B cell (primary cell): ENCODE results near the gene CAMK1D. TPM values are rescaled to one million over a fixed set of nuclear protein-coding genes. Genes with fewer than 3 reads are reported as not detected.

ENCODE experiments used
- ATAC-seq: fragments of 200-7000 bp; cut with Tn5 transposase; one replicate; pipeline ENCODE4 v1.10.0; 2021; ENCODE audit warnings: low read depth, mild to moderate bottlenecking, moderate number of reproducible peaks, moderate library complexity
- CTCF ChIA-PET: fragments of 350-600 bp; sonication (Branson Sonifier 250); formaldehyde crosslinking; loops from one replicate; lab custom pipeline; 2021; ENCODE audit warnings: antibody characterized with exemption, inconsistent platforms; lab: Charles Lee
- POLR2A ChIA-PET: fragments of 350-600 bp; sonication (Branson Sonifier 250); formaldehyde crosslinking; loops from one replicate; lab custom pipeline; 2021; ENCODE audit warnings: antibody characterized with exemption; lab: Charles Lee
- DNase-seq: peaks from one replicate; pipeline ENCODE4 v3.0.0; 2013
- H2AFZ ChIP-seq: 2 replicates; pipeline ENCODE4 v1.6.1; 2012; ENCODE audit warnings: mild to moderate bottlenecking, low read depth, low read length; ENCODE audit not compliant: insufficient read depth, poor library complexity, severe bottlenecking
- H3K27ac ChIP-seq, 2 donors: 1 replicate in 1 of 2; 2 replicates in 1 of 2; pipeline ENCODE4 v1.5.1; 2012 to 2013; ENCODE audit warnings: low read length in 2 of 2, mild to moderate bottlenecking in 2 of 2, moderate library complexity in 1 of 2
- H3K27me3 ChIP-seq, 4 experiments: fragments of 200-600 bp in 1 of 4; sonication (generic) in 1 of 4; replicated peaks in 1 of 4; 1 replicate in 2 of 4; 2 replicates in 2 of 4; pipeline versions ENCODE4 v1.6.1 to v1.7.0; 2013 to 2016; ENCODE audit warnings: low read length in 3 of 4, mild to moderate bottlenecking in 2 of 4, mixed read lengths in 1 of 4, moderate library complexity in 1 of 4; ENCODE audit not compliant: insufficient read depth in 4 of 4, control insufficient read depth in 3 of 4; ENCODE audit errors: control extremely low read depth in 1 of 4
- H3K36me3 ChIP-seq, 2 experiments: replicated peaks in 1 of 2; 1 replicate in 1 of 2; 2 replicates in 1 of 2; pipeline versions ENCODE4 v1.6.1 to v1.7.1; 2013; ENCODE audit warnings: low read length in 1 of 2; ENCODE audit not compliant: insufficient read depth in 2 of 2, control insufficient read depth in 1 of 2; ENCODE audit errors: control extremely low read depth in 1 of 2, extremely low read depth in 1 of 2
- H3K4me1 ChIP-seq, 2 donors: fragments of 200-600 bp in 1 of 2; sonication (generic) in 1 of 2; 1 replicate in 1 of 2; 2 replicates in 1 of 2; pipeline versions ENCODE4 v1.5.1 to v1.6.1; 2013 to 2017; ENCODE audit warnings: low read length in 2 of 2; ENCODE audit not compliant: control insufficient read depth in 2 of 2, insufficient read depth in 2 of 2
- H3K4me2 ChIP-seq: replicated peaks from 2 replicates; pipeline ENCODE3; 2012; ENCODE audit warnings: mild to moderate bottlenecking, low read depth, low read length; ENCODE audit not compliant: poor library complexity, severe bottlenecking
- H3K4me3 ChIP-seq, 5 experiments: fragments of 200-600 bp in 1 of 5; sonication (generic) in 1 of 5; 1 replicate in 3 of 5; 2 replicates in 2 of 5; pipeline versions ENCODE4 v1.5.1 to v1.7.0; 2011 to 2016; ENCODE audit warnings: low read length in 4 of 5, mild to moderate bottlenecking in 4 of 5, low read depth in 2 of 5, control low read depth in 1 of 5, moderate library complexity in 1 of 5; ENCODE audit not compliant: insufficient read depth in 1 of 5; ENCODE audit errors: control extremely low read depth in 1 of 5, extremely low read depth in 1 of 5
- H3K79me2 ChIP-seq: fragments of 200-600 bp; sonication (generic); one replicate; pipeline ENCODE4 v1.6.0; 2016; ENCODE audit warnings: low read length; ENCODE audit not compliant: control insufficient read depth, insufficient read depth
- H3K9ac ChIP-seq: fragments of 200-600 bp; sonication (generic); 2 replicates; pipeline ENCODE4 v1.6.1; 2017; ENCODE audit warnings: mild to moderate bottlenecking, low read length, moderate library complexity
- H3K9me3 ChIP-seq, 3 donors: one replicate each; pipeline versions ENCODE4 v1.6.1 to v1.7.1; 2013; ENCODE audit warnings: low read length in 2 of 3; ENCODE audit not compliant: control insufficient read depth in 2 of 3, insufficient read depth in 1 of 3; ENCODE audit errors: control extremely low read depth in 1 of 3
- H4K20me1 ChIP-seq: 2 replicates; pipeline ENCODE4 v1.6.0; 2012; ENCODE audit warnings: mild to moderate bottlenecking, low read length; ENCODE audit not compliant: insufficient read depth, control insufficient read depth, poor library complexity, severe bottlenecking
- H3K27ac Mint-ChIP-seq: one replicate; pipeline ENCODE4 v1.8.0; 2021; ENCODE audit warnings: mixed read lengths
- H3K27me3 Mint-ChIP-seq: one replicate; pipeline ENCODE4 v1.8.0; 2021; ENCODE audit warnings: mixed read lengths
- H3K4me1 Mint-ChIP-seq: one replicate; pipeline ENCODE4 v1.8.0; 2021; ENCODE audit warnings: mixed read lengths
- H3K4me3 Mint-ChIP-seq: one replicate; pipeline ENCODE4 v1.8.0; 2021; ENCODE audit warnings: mixed read lengths
- H3K9me3 Mint-ChIP-seq: one replicate; pipeline ENCODE4 v1.8.0; 2022; ENCODE audit warnings: mixed read lengths; ENCODE audit not compliant: insufficient read depth
- CTCF ChIP-seq: fragments of 200-600 bp; IDR thresholded peaks from one replicate; pipeline ENCODE4 v1.8.0; 2022; ENCODE audit warnings: antibody characterized with exemption, mild to moderate bottlenecking
- EZH2 ChIP-seq: IDR thresholded peaks from 2 replicates; pipeline ENCODE4 v1.6.1; 2012; ENCODE audit warnings: borderline replicate concordance, low read depth, mild to moderate bottlenecking, moderate library complexity, low read length; ENCODE audit not compliant: insufficient read depth, poor library complexity, severe bottlenecking
- WGBS: methylation state at CpG from one replicate; pipeline ENCODE4 v1.1.5; 2013; ENCODE audit warnings: missing lambda C conversion rate; ENCODE audit not compliant: insufficient coverage; 5-methylcytosine and 5-hydroxymethylcytosine counted together
- intact Hi-C: fragments of 100-400 bp; cut with micrococcal nuclease; formaldehyde crosslinking; loops from one replicate; pipeline ENCODE4 v1.10.0; 2022
- polyA plus RNA-seq: library from polyadenylated mRNA; depleted of rRNA; stranded (reverse); fragments of >200 nt; gene quantifications from 2 replicates; pipeline ENCODE4 v1.2.3, GENCODE V29; 2012
- total RNA-seq, 2 donors: library from RNA; stranded (reverse); fragments of 120-200 nt in 1 of 2; gene quantifications; 1 replicate in 1 of 2; 2 replicates in 1 of 2; pipeline versions ENCODE4 v1.2.3 to v1.2.4, GENCODE V29; 2013 to 2022

The CAMK1D gene
- total and polyA plus RNA-seq, 2 donors (not counting 1 experiment from before 2014, with no cell fraction given): 34.1 to 69.7 TPM

DNA sequence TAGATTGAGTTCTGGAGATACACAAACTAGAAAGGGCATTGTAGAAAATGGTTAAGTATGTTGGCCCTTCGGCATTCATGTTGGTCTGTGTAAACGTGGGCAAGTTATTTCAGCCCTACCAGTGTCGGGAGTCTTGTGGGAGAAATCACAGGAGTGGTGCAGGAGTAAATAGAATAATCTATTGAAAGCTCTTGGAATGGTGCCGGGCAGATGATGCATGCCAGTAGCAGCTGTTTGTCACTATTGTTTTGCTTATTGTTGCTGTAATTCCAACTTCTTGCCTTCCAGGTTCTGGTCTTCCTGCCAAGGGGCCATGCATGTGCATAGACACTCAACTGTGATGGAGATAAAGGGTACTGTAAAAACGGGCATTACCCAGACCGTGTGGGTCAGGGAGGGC is 259.4 kb downstream of the CAMK1D start:
- H3K27me3 ChIP-seq: no peaks in the 10 kb centered on the region
- no peak overlapping the region for H3K27ac Mint-ChIP-seq
- no peak overlapping the region for H3K9ac ChIP-seq
- WGBS: 85% methylated on average over 5 of the region's 6 CpGs
- peaks cover 0 to 22% of the 10 kb centered on the region in 2 experiments for H3K36me3 ChIP-seq
- peaks cover 17 to 18% of the 10 kb centered on the region in 2 donors for H3K4me1 ChIP-seq
- CTCF ChIA-PET: interaction anchor here (1.2 kb wide), 1 partner anchor 102 kb away, joined by 3 read pairs; no protein-coding TSS in a partner anchor
- peaks cover 31% of the 10 kb centered on the region for H3K4me1 Mint-ChIP-seq
- no peak overlapping the region for H2AFZ ChIP-seq
- intact Hi-C loops: no loop called here
- H3K4me3 ChIP-seq: no peak overlapping the region
- H3K9me3 ChIP-seq: no peaks in the 10 kb centered on the region
- no peak for ATAC-seq
- H4K20me1 ChIP-seq: peaks cover 76% of the 10 kb centered on the region
- H3K79me2 ChIP-seq: peaks cover 97% of the 10 kb centered on the region
- no peaks in the 10 kb centered on the region for H3K9me3 Mint-ChIP-seq
- H3K27ac ChIP-seq: no peak overlapping the region
- no peaks in the 10 kb centered on the region for H3K27me3 Mint-ChIP-seq
- TF ChIP-seq EZH2: no peak
- no peak for TF ChIP-seq CTCF
- no peak overlapping the region for H3K4me3 Mint-ChIP-seq
- POLR2A ChIA-PET: no interaction called here
- H3K4me2 ChIP-seq: no peak overlapping the region
- no peak for DNase-seq

DNA sequence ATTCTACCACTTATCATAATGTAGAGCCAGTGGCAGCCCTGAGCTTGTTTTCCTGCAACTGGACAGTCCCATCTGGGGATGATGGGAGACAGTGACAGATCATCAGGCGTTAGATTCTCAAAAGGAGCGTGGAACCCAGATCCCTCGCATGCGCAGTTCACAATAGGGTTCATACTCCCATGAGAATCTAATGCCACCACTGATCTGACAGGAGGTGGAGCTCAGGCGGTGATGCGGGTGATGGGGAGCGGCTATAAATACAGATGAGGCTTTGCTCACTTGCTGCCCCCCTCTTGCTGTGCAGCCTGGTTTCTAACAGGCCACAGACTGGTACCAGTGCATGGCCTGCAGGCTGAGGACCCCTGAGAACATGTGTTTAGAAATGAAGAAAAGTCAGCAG is 260.1 kb downstream of the CAMK1D start:
- H3K4me3 ChIP-seq: no peak overlapping the region
- ChIA-PET CTCF (interaction anchor here (1.2 kb wide), 1 partner anchor 101 kb away, joined by 3 read pairs; no protein-coding TSS in a partner anchor), POLR2A (no interaction called here)
- no peak for TF ChIP-seq EZH2
- TF ChIP-seq CTCF: no peak
- no peaks in the 10 kb centered on the region for H3K9me3 Mint-ChIP-seq
- no peak overlapping the region for H3K27ac Mint-ChIP-seq
- peaks cover 17 to 18% of the 10 kb centered on the region in 2 donors for H3K4me1 ChIP-seq
- DNase-seq (no peak), ATAC-seq (no peak)
- H3K4me3 Mint-ChIP-seq: no peak overlapping the region
- WGBS: 88% methylated on average over 7 of the region's 7 CpGs
- no peak overlapping the region for H3K4me2 ChIP-seq
- peaks cover 97% of the 10 kb centered on the region for H3K79me2 ChIP-seq
- no peak overlapping the region for H2AFZ ChIP-seq
- H3K27me3 ChIP-seq: no peaks in the 10 kb centered on the region
- H3K9ac ChIP-seq: no peak overlapping the region
- H3K27me3 Mint-ChIP-seq: no peaks in the 10 kb centered on the region
- H4K20me1 ChIP-seq: peaks cover 70% of the 10 kb centered on the region
- H3K36me3 ChIP-seq: peaks cover 0 to 22% of the 10 kb centered on the region in 2 experiments
- no peak overlapping the region for H3K27ac ChIP-seq
- H3K4me1 Mint-ChIP-seq: peaks cover 27% of the 10 kb centered on the region
- H3K9me3 ChIP-seq: no peaks in the 10 kb centered on the region
- intact Hi-C loops: no loop called here
